H1 (cell line): ENCODE data around the gene HOXD4. TPM values are rescaled to one million over a fixed set of nuclear protein-coding genes. Genes with fewer than 3 reads are reported as not detected.

Experiments
- CTCF ChIA-PET: fragments of 300-600 bp; sonication (Branson Sonifier 250); formaldehyde crosslinking; loops from one replicate; lab custom pipeline; 2021; ENCODE audit not compliant: partially characterized antibody; lab: Charles Lee
- POLR2A ChIA-PET: fragments of 300-600 bp; sonication (Branson Sonifier 250); formaldehyde crosslinking; loops from one replicate; lab custom pipeline; 2021; ENCODE audit warnings: inconsistent platforms; ENCODE audit not compliant: partially characterized antibody; lab: Charles Lee
- DNase-seq, 2 experiments: peaks; one replicate each; pipeline versions ENCODE4 v3.0.0 to v3.0.0-alpha.2; 2010 to 2022; ENCODE audit warnings: low spot score in 2 of 2, low read depth in 1 of 2, mixed read lengths in 1 of 2
- FAIRE-seq: peaks from 2 replicates; lab custom pipeline; 2011; peaks lifted over from hg19 to GRCh38; lab: Jason Lieb, UNC
- H2AFZ ChIP-seq: 2 replicates; pipeline ENCODE4 v1.8.1; 2012; ENCODE audit warnings: low read length, inconsistent platforms
- H2AK5ac ChIP-seq: 2 replicates; pipeline ENCODE4 v1.6.1; 2013; ENCODE audit warnings: low read depth, low read length
- H2BK120ac ChIP-seq: replicated peaks from 2 replicates; pipeline ENCODE3; 2013; ENCODE audit warnings: low read depth, low read length, inconsistent platforms
- H2BK12ac ChIP-seq: 2 replicates; pipeline ENCODE4 v1.6.1; 2013; ENCODE audit warnings: low read depth, low read length
- H2BK15ac ChIP-seq: 2 replicates; pipeline ENCODE4 v1.6.1; 2013; ENCODE audit warnings: low read length
- H2BK20ac ChIP-seq: 2 replicates; pipeline ENCODE4 v1.6.1; 2013; ENCODE audit warnings: low read length
- H2BK5ac ChIP-seq: 2 replicates; pipeline ENCODE4 v1.6.1; 2013; ENCODE audit warnings: low read depth, low read length
- H3K14ac ChIP-seq: 2 replicates; pipeline ENCODE4 v1.6.1; 2013; ENCODE audit warnings: inconsistent platforms; ENCODE audit not compliant: insufficient read length
- H3K18ac ChIP-seq: 2 replicates; pipeline ENCODE4 v1.6.1; 2013; ENCODE audit warnings: low read length; ENCODE audit errors: extremely low read depth
- H3K23ac ChIP-seq: 2 replicates; pipeline ENCODE4 v1.6.1; 2013; ENCODE audit warnings: inconsistent platforms; ENCODE audit not compliant: insufficient read length
- H3K23me2 ChIP-seq: 2 replicates; pipeline ENCODE4 v1.6.1; 2013; ENCODE audit warnings: low read depth, low read length
- H3K27ac ChIP-seq: 2 replicates; pipeline ENCODE4 v1.6.1; 2011; ENCODE audit warnings: low read depth, low read length, inconsistent platforms
- H3K27me3 ChIP-seq, 4 experiments: replicated peaks in 1 of 4; 1 replicate in 1 of 4; 2 replicates in 3 of 4; pipeline versions ENCODE4 v1.6.1 to v1.8.1; 2011 to 2013; ENCODE audit warnings: low read length in 3 of 4, mild to moderate bottlenecking in 3 of 4, inconsistent platforms in 2 of 4, mixed read lengths in 2 of 4, moderate library complexity in 1 of 4; ENCODE audit not compliant: control insufficient read depth in 3 of 4, insufficient read depth in 3 of 4; ENCODE audit errors: extremely low read depth in 1 of 4
- H3K36me3 ChIP-seq, 4 experiments: 2 replicates each; pipeline versions ENCODE4 v1.6.1 to v1.8.1; 2011 to 2013; ENCODE audit warnings: mild to moderate bottlenecking in 4 of 4, low read length in 3 of 4, moderate library complexity in 2 of 4, control low read depth in 1 of 4, inconsistent platforms in 1 of 4; ENCODE audit not compliant: insufficient read depth in 4 of 4, control insufficient read depth in 2 of 4
- H3K4ac ChIP-seq: replicated peaks from 2 replicates; pipeline ENCODE3; 2013; ENCODE audit warnings: low read length, low read depth, mixed read lengths, inconsistent platforms; ENCODE audit not compliant: insufficient read length
- H3K4me1 ChIP-seq, 4 experiments: replicated peaks in 1 of 4; 1 replicate in 1 of 4; 2 replicates in 3 of 4; pipeline versions ENCODE4 v1.6.1 to v1.8.1; 2011 to 2013; ENCODE audit warnings: low read length in 3 of 4, inconsistent platforms in 2 of 4, mixed read lengths in 1 of 4; ENCODE audit not compliant: insufficient read depth in 4 of 4, control insufficient read depth in 3 of 4
- H3K4me2 ChIP-seq, 2 experiments: 2 replicates each; pipeline versions ENCODE4 v1.6.1 to v1.8.1; 2011 to 2013; ENCODE audit warnings: low read depth in 2 of 2, low read length in 2 of 2, control low read depth in 1 of 2, inconsistent platforms in 1 of 2, mild to moderate bottlenecking in 1 of 2; ENCODE audit not compliant: insufficient read depth in 1 of 2
- H3K4me3 ChIP-seq, 4 experiments: fragments of 200-600, 300-600 bp in 1 of 4; sonication (generic), shearing (Covaris generic), sonication (Bioruptor Twin) in 1 of 4; 2 replicates each; pipeline versions ENCODE4 v1.5.1 to v1.8.1; 2011 to 2016; ENCODE audit warnings: low read length in 4 of 4, low read depth in 3 of 4, control low read depth in 2 of 4, inconsistent platforms in 2 of 4, mild to moderate bottlenecking in 2 of 4, mixed read lengths in 1 of 4, moderate library complexity in 1 of 4; ENCODE audit not compliant: insufficient read depth in 2 of 4; ENCODE audit errors: extremely low read depth in 1 of 4
- H3K56ac ChIP-seq: replicated peaks from 2 replicates; pipeline ENCODE3; 2013; ENCODE audit warnings: low read depth, mild to moderate bottlenecking, mixed read lengths, low read length, inconsistent platforms; ENCODE audit not compliant: insufficient read length
- H3K79me1 ChIP-seq: 2 replicates; pipeline ENCODE4 v1.6.1; 2013; ENCODE audit warnings: low read depth, low read length, control low read depth
- H3K79me2 ChIP-seq, 2 experiments: 2 replicates each; pipeline versions ENCODE4 v1.6.1 to v1.8.1; 2012 to 2013; ENCODE audit warnings: low read length in 2 of 2, mild to moderate bottlenecking in 2 of 2, inconsistent platforms in 1 of 2; ENCODE audit not compliant: insufficient read depth in 2 of 2, control insufficient read depth in 1 of 2
- H3K9ac ChIP-seq, 4 experiments: replicated peaks in 1 of 4; 1 replicate in 1 of 4; 2 replicates in 3 of 4; pipeline versions ENCODE4 v1.6.1 to v1.8.1; 2011 to 2013; ENCODE audit warnings: low read depth in 3 of 4, low read length in 3 of 4, control low read depth in 2 of 4, mild to moderate bottlenecking in 2 of 4, moderate library complexity in 2 of 4, inconsistent platforms in 1 of 4; ENCODE audit errors: extremely low read depth in 1 of 4
- H3K9me3 ChIP-seq, 2 experiments: 2 replicates each; pipeline versions ENCODE4 v1.6.1 to v1.8.1; 2012 to 2013; ENCODE audit warnings: mild to moderate bottlenecking in 2 of 2, moderate library complexity in 2 of 2, control low read depth in 1 of 2, inconsistent platforms in 1 of 2, low read depth in 1 of 2, low read length in 1 of 2, mixed read lengths in 1 of 2; ENCODE audit not compliant: insufficient read depth in 2 of 2
- H4K20me1 ChIP-seq, 2 experiments: replicated peaks in 1 of 2; 2 replicates each; pipeline versions ENCODE3 to v1.8.1; 2011 to 2013; ENCODE audit warnings: inconsistent platforms in 2 of 2, low read length in 2 of 2, mild to moderate bottlenecking in 1 of 2; ENCODE audit not compliant: insufficient read depth in 2 of 2, control insufficient read depth in 1 of 2
- H4K5ac ChIP-seq: 2 replicates; pipeline ENCODE4 v1.6.1; 2013; ENCODE audit warnings: low read length, low read depth, mixed read lengths, inconsistent platforms; ENCODE audit not compliant: insufficient read length
- H4K8ac ChIP-seq: 2 replicates; pipeline ENCODE4 v1.8.0; 2013; ENCODE audit warnings: mild to moderate bottlenecking, moderate library complexity, low read length, inconsistent platforms; ENCODE audit not compliant: insufficient read depth; ENCODE audit errors: extremely low read depth
- H4K91ac ChIP-seq: replicated peaks from 2 replicates; pipeline ENCODE3; 2013; ENCODE audit warnings: low read length, mixed read lengths, inconsistent platforms; ENCODE audit not compliant: insufficient read length
- MAFK ChIP-seq: IDR thresholded peaks from 2 replicates; pipeline ENCODE4 v1.6.1; 2012; ENCODE audit warnings: low read depth, mild to moderate bottlenecking, improper control_type of control experiment, low read length
- whole genome bisulfite sequencing, 2 experiments: shearing (Covaris generic) in 1 of 2; methylation state at CpG; one replicate each; pipeline versions ENCODE4 v1.1.6 to v1.1.7; 2013 to 2015; ENCODE audit warnings: low lambda C conversion rate in 2 of 2, mixed read lengths in 2 of 2, inconsistent platforms in 1 of 2, low coverage in 1 of 2, missing lambda C conversion rate in 1 of 2; ENCODE audit not compliant: insufficient replicate concordance in 2 of 2, insufficient coverage in 1 of 2, insufficient read length in 1 of 2; ENCODE audit errors: extremely low coverage in 1 of 2, missing lambda C conversion rate in 1 of 2; 5-methylcytosine and 5-hydroxymethylcytosine counted together
- polyA plus RNA-seq, 7 experiments: library from polyadenylated mRNA; depleted of rRNA in 3 of 7; stranded (reverse) in 5 of 7; unstranded in 2 of 7; fragments of >200 nt in 5 of 7; fragments of 200-250 nt in 2 of 7; gene quantifications; 1 replicate in 5 of 7; 2 replicates in 1 of 7; 4 replicates in 1 of 7; pipeline versions ENCODE4 v1.2.1 to v1.2.3, GENCODE V29; 2011 to 2013; ENCODE audit warnings: missing spikeins in 2 of 7, mixed read lengths in 2 of 7
- total RNA-seq: library from RNA; stranded (reverse); fragmentation: NEBNext Ultra II Directional; extraction: Animal tissue kit (Norgen Biotek cat#: 25700); gene quantifications from 2 replicates; pipeline ENCODE4 v1.2.1, GENCODE V29; 2021

HOXD4 gene
- total and polyA plus RNA-seq, 2 of the 8 experiments (the other 6 are each of a cell fraction or from before 2014, with no cell fraction given): not detected

- no peak overlapping the region for H2BK15ac ChIP-seq
- H3K4me1 ChIP-seq: peaks cover 0 to 11% (median 2%) of the 10 kb centered on the region in 4 experiments; a peak in 4 of 7 replicates
- no peak overlapping the region for H2BK20ac ChIP-seq
- H3K14ac ChIP-seq: no peak overlapping the region
- no peak overlapping the region for H3K4me3 ChIP-seq
- 68% methylated on average over 40 of the region's 40 CpGs; no CpG with 5 or more reads in 1 of the 2 experiments for WGBS, 2 experiments
- H3K56ac ChIP-seq: no peak overlapping the region
- no peaks in the 10 kb centered on the region; the same call in 1 of the 2 replicates for H3K23me2 ChIP-seq
- H3K27ac ChIP-seq: no peak overlapping the region
- no peak overlapping the region for H2BK12ac ChIP-seq
- no peak overlapping the region for H4K5ac ChIP-seq
- peaks cover 0 to 16% of the 10 kb centered on the region in 2 experiments; a peak in 2 of 4 replicates for H3K9me3 ChIP-seq
- no peak overlapping the region for H4K91ac ChIP-seq
- H3K27me3 ChIP-seq: peaks cover 92 to 100% (median 100%) of the 10 kb centered on the region in 4 experiments
- peaks cover 0 to 19% (median 0%) of the 10 kb centered on the region in 4 experiments; a peak in 1 of 8 replicates for H3K36me3 ChIP-seq
- H3K4me2 ChIP-seq: no peak overlapping the region; a peak in 1 of 4 replicates
- no peak overlapping the region for H3K23ac ChIP-seq
- H3K4ac ChIP-seq: no peak overlapping the region
- no peak overlapping the region for H3K18ac ChIP-seq
- no peak overlapping the region for H2AK5ac ChIP-seq
- H3K9ac ChIP-seq: no peak overlapping the region
- H2AFZ ChIP-seq: no peak overlapping the region
- DNase-seq (no peak), FAIRE-seq (no peak)
- H4K20me1 ChIP-seq: peaks cover 21 to 35% of the 10 kb centered on the region in 2 experiments
- no peak for TF ChIP-seq MAFK
- ChIA-PET POLR2A (no interaction called here), CTCF (interaction anchor here (1.1 to 5.1 kb wide), 9 partner anchors 10 to 520 kb away, joined by 3 to 19 read pairs (median 5); no protein-coding TSS in a partner anchor)
- no peak overlapping the region for H2BK5ac ChIP-seq
- H2BK120ac ChIP-seq: no peak overlapping the region
- no peaks in the 10 kb centered on the region for H3K79me1 ChIP-seq
- no peaks in the 10 kb centered on the region for H3K79me2 ChIP-seq
- H4K8ac ChIP-seq: no peak overlapping the region
Measured at GRCh38 chr2:176117162-176117822, 34.1 kb upstream of the HOXD4 start.
